HG03064 (cell line): Measurements from ENCODE around the gene ERMP1.
"Not testable (repeated sequence)": the region's sequence is repeated elsewhere in the genome, so short reads cannot be mapped to it uniquely, and the experiment has no call there.

Experiments used
- ATAC-seq: cut with Tn5 transposase; IDR thresholded peaks from one replicate; pipeline ENCODE4 v1.9.1; 2021; ENCODE audit warnings: low read depth; ENCODE audit not compliant: unreplicated experiment

ERMP1 gene

GRCh38 chr9:5832538-5833529 lies at the start of gene ERMP1:
Gene ERMP1, minus strand, starts transcription at chr9:5833117. Its CDS starts 90 bp downstream, at chr9:5833027.
- ATAC-seq = peak; percentile 71

- not testable (repeated sequence) for ATAC-seq
These were observed 49.5 kb upstream of the ERMP1 start for GRCh38 chr9:5882244-5883012.

GRCh38 chr9:5879419-5880181 lies 46.7 kb upstream of the ERMP1 start:
- ATAC-seq = no peak

GRCh38 chr9:5876711-5877110 lies 43.8 kb upstream of the ERMP1 start:
- no peak for ATAC-seq

- no peak for ATAC-seq
These were observed 43.1 kb upstream of the ERMP1 start for GRCh38 chr9:5876026-5876425.

- ATAC-seq = no peak
These were observed 41.1 kb upstream of the ERMP1 start for GRCh38 chr9:5874048-5874447.

GRCh38 chr9:5873439-5873838 lies 40.5 kb upstream of the ERMP1 start:
- no peak for ATAC-seq

- no peak for ATAC-seq
These were observed 39.6 kb upstream of the ERMP1 start for GRCh38 chr9:5872511-5872910.

- no peak for ATAC-seq
These were observed 38.9 kb upstream of the ERMP1 start for GRCh38 chr9:5871785-5872184.

GRCh38 chr9:5870691-5871090 lies 37.8 kb upstream of the ERMP1 start:
- ATAC-seq = no peak

- no peak for ATAC-seq
These were observed 37.1 kb upstream of the ERMP1 start for GRCh38 chr9:5870020-5870339.

GRCh38 chr9:5869315-5870019 lies 36.5 kb upstream of the ERMP1 start:
- ATAC-seq = no peak

GRCh38 chr9:5868235-5868634 lies 35.3 kb upstream of the ERMP1 start:
- no peak for ATAC-seq

GRCh38 chr9:5866685-5867084 lies 33.8 kb upstream of the ERMP1 start:
- ATAC-seq = no peak

GRCh38 chr9:5866272-5866671 lies 33.4 kb upstream of the ERMP1 start:
- no peak for ATAC-seq

- ATAC-seq = no peak
These were observed 31.5 kb upstream of the ERMP1 start for GRCh38 chr9:5864446-5864845.

GRCh38 chr9:5863092-5863746 lies 30.3 kb upstream of the ERMP1 start:
- ATAC-seq = no peak

- no peak for ATAC-seq
These were observed 25.9 kb upstream of the ERMP1 start for GRCh38 chr9:5858833-5859232.

GRCh38 chr9:5857928-5858327 lies 25.0 kb upstream of the ERMP1 start:
- no peak for ATAC-seq
